Measurements from ENCODE around the gene RAB18.
A peak's percentile ranks its signal among the peaks of the same experiment; 100 is the strongest.
"Not testable (repeated sequence)": the region's sequence is repeated elsewhere in the genome, so short reads cannot be mapped to it uniquely, and the experiment has no call there.

The RAB18 gene

DNA sequence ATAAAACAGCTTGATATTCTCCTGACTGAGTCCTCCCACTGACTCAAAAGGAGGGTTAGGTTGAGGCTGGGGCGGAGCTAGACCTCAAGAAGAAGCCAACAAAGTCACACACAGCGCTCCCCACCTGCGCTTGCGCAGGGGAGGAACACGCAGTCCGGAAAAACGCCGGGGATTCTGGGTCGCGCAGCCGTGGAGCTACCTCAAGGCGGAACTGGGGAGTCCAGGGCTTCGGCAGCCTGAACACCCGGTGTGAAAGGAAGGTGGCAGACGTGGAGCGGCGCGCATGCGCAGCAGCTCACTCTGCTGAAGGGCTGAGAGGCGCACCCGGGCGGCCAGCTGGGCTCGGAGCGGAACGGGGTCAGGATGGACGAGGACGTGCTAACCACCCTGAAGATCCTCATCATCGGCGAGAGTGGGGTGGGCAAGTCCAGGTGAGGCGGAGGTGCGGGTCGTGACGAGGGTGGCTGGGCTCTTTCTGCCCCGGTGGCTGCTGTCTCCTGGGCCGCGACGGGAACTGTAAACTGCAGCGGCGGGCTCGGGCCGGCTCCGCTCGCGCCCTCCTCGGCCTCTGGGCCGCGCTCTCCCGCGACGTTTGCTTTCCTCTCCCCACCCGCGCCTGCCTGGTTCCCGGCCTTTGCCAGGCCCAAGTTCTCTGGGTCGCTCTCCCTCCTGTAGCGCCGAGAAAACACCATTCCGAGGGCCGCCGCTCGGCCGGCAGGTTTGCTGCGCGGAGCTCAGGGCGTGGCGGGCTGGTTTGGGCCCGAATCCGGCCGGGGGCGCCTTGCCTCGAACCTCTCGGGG is at the start of gene RAB18:
Gene RAB18, plus strand, starts transcription at position 298 of the 801 bp plus-strand sequence. Its CDS starts 66 bp downstream, at position 364.
- DNase-seq = peak; percentile 96 to 97

GRCh38 chr10:27454837-27455236 is 49.3 kb upstream of the RAB18 start:
- no peak for DNase-seq

GRCh38 chr10:27457261-27457945 is 46.7 kb upstream of the RAB18 start:
- DNase-seq = no peak

DNA sequence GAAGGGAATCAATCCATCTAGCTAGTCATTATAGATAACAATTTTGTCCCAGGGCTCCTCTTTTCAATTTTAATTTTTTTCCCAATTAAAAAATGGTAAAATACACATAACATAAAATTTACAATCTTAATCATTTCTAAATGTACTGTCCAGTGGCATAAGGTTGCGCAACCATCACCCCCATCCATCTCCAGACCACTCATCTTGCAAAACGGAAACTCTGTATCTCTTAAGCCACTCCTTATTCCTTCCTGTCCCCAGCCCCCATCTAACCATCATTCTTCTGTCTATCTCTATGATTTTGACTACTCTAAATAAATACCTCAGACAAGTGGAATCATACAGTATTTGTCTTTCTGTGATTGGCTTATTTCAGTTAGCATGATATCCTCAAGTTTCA is 46.1 kb upstream of the RAB18 start:
- no peak for DNase-seq

DNA sequence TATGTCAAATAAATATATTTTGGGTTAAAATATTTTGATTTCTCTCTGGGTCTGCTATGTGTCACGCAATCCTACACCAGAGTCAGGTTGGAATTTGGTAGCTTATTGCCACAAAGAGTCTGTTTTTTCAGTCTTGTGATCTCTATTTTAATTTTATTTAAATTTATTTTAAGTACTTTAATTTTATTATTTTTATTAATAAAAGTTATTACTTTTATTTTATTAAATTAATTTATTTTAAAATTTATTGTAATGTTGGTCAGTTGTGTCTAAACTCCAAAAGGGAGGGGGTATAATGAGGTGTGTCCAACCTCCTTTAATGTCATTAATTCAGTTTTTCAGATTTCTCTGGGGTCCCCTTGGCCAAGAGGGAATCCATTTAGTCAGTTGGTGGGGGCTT is 42.8 kb upstream of the RAB18 start:
- no peak for DNase-seq

DNA sequence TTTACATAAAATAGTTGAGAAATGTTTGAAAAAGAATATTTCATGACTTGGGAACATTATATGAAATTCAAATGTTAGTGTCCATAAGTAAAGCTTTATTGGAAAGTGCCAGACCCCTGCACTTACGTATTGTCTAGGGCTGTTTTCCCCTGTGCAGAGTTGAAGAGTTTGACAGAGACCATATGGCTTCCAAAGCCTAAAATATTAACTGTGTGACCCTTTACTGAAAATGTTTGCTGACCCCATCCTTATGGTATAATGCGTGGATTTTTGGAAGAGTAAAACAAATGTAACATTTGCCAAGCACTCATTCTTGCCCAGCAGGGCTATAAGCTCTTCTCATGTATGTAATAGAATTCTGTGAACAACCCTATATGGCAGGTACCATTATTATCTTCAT is 40.1 kb upstream of the RAB18 start:
- DNase-seq = no peak

- peak in 1 of 2 donors; percentile 34 for DNase-seq
Observed at GRCh38 chr10:27464993-27465392, 39.1 kb upstream of the RAB18 start.

- DNase-seq = not testable (repeated sequence)
Observed at GRCh38 chr10:27465596-27465995, 38.5 kb upstream of the RAB18 start.

DNA sequence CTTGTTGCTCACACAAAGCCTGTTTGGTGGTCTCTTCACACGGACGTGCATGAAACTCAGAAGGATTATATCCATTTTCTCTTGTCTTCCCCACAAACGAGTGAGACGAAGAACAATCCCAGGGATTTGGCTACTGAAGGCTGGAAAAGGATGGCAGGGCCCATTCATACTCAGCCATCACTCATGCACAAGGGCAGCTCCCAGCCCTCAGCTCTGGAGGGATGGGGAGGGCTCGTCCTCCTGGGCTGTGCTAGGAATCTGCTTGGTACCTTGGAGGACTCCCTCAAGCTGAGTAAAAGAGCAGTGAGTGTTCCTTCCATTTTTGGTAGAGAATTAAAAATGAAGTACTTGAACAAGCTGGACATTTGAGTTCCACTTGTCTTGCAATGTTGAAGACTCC is 33.2 kb upstream of the RAB18 start:
- DNase-seq = no peak

GRCh38 chr10:27474741-27475140 is 29.4 kb upstream of the RAB18 start:
- DNase-seq = no peak

- no peak for DNase-seq
Observed at GRCh38 chr10:27479016-27479415, 25.1 kb upstream of the RAB18 start.

GRCh38 chr10:27481486-27481885 is 22.6 kb upstream of the RAB18 start:
- peak; percentile 9 to 24 for DNase-seq

DNA sequence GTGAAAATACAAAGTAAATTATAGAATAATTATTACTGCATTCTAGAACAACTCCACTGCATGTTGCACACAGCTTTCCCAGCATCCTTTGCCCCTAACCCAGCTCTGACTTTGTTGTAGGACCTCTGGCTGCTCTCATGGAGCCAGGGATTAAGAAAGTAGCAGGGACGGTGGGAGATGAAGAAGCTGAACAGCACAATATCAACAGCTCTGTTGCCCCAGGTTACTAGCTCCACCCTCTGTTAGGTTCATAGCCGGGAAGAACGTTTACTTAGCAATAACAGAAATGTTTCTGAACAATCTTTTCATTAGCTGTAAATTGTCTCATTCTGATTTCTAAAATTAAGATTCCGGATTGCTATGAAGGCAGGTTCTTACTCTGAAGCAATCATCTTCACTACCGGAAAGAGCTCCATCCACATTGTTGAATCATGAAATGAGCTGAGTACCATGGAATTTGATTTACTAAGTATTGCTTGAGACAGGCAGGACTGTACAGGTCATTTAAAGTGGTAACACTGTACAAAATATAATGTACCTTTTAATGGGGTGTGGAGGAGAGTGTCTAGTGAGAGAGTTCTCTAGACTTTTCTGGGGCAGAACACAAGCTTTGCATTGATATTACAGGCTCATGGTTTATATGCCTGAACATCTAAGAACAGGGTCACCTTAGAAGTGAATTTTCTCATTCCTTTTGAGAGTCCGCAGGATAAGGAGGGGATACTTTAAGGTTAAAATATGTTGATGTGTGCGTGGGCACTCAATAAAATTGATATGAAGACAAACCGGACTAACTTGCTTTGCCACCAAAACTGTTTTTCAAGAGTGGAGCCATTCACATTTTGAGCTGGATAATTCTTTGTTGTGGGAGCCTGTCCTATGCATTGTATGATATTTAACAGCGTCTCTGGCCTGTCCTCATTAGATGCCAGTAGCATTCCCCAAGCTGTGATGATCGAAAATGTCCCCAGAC is 20.8 kb upstream of the RAB18 start:
- DNase-seq = no peak

- no peak for DNase-seq
Observed at GRCh38 chr10:27485368-27485767, 18.7 kb upstream of the RAB18 start.

GRCh38 chr10:27485986-27486385 is 18.1 kb upstream of the RAB18 start:
- no peak for DNase-seq

GRCh38 chr10:27490807-27491206 is 13.3 kb upstream of the RAB18 start:
- DNase-seq = no peak

- no peak for DNase-seq
Observed at GRCh38 chr10:27494116-27494805, 9.8 kb upstream of the RAB18 start.

- no peak for DNase-seq
Observed at GRCh38 chr10:27496137-27496536, 8.0 kb upstream of the RAB18 start.

GRCh38 chr10:27500096-27500495 is 4.0 kb upstream of the RAB18 start:
- DNase-seq = no peak

DNA sequence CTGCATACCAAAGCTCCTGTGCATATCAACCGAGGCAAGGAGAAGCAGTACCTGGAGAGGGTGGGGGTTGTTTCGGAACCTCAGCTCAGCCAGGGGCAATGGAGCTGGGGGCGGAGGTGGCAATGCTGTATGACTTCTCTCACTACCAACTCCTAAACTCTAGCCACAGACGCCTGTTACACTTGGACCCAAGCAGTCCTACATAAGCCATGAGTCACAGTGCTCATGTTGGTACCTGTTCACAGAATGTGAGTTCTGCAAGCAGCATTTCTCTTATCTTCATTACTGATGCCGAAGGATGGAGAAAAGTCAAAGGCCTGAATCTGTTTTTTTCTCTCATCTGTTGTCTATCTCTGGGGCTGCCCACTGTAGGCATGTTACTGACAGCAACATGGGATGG is 3.2 kb upstream of the RAB18 start:
- DNase-seq = no peak

- DNase-seq = no peak
Observed at GRCh38 chr10:27503498-27504006, 552 bp upstream of the RAB18 start.

DNA sequence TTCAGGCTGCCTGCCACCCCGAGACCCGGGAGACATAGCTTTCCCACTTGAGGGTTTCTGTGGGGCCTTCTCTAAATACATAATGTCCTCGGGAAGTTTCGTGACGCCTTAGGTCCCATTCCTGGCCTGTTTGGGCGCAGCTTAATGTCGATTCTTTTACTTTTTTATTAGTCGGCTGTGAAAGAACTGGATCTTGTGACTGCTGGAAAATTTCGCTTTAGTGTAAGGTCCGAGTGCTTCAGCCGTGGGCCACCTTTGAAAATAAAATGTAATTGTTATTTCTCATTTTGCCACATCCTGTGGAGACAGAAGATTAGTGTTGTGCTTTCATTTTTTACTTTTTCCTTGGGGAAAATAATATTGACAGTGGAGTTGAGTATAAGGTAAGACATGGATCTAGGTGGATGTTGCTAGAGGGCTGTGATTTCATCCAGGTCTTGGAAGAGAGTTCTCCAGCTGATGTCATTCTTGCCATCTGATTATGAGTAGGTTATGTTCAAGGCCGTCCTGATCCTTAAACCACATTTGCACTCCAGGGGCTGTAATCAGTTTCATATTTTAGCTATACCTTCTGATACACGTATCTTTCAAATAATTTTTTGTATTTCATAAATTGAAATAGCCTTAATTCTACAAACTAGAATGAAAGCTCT is 830 bp downstream of the RAB18 start:
- peak; percentile 31 to 63 for DNase-seq

Data from inflammatory macrophage treated with lipopolysaccharide for 1 hour (primary cell).